Activated naive CD8-positive, alpha-beta T cell (primary cell): Measurements from ENCODE around the gene VSX1.

ENCODE experiments used
- H3K27ac Mint-ChIP-seq: one replicate; pipeline ENCODE4 v1.8.0; 2021; ENCODE audit warnings: mixed read lengths
- H3K27me3 Mint-ChIP-seq: one replicate; pipeline ENCODE4 v1.8.0; 2021; ENCODE audit warnings: mixed read lengths
- H3K36me3 Mint-ChIP-seq: one replicate; pipeline ENCODE4 v1.8.0; 2021; ENCODE audit warnings: mixed read lengths
- H3K4me1 Mint-ChIP-seq: one replicate; pipeline ENCODE4 v1.8.0; 2021; ENCODE audit warnings: low read depth, mixed read lengths
- H3K4me3 Mint-ChIP-seq: one replicate; pipeline ENCODE4 v1.8.0; 2021; ENCODE audit warnings: mild to moderate bottlenecking, mixed read lengths
- H3K9me3 Mint-ChIP-seq: one replicate; pipeline ENCODE4 v1.8.0; 2021; ENCODE audit warnings: low read depth, mixed read lengths

Gene VSX1

DNA sequence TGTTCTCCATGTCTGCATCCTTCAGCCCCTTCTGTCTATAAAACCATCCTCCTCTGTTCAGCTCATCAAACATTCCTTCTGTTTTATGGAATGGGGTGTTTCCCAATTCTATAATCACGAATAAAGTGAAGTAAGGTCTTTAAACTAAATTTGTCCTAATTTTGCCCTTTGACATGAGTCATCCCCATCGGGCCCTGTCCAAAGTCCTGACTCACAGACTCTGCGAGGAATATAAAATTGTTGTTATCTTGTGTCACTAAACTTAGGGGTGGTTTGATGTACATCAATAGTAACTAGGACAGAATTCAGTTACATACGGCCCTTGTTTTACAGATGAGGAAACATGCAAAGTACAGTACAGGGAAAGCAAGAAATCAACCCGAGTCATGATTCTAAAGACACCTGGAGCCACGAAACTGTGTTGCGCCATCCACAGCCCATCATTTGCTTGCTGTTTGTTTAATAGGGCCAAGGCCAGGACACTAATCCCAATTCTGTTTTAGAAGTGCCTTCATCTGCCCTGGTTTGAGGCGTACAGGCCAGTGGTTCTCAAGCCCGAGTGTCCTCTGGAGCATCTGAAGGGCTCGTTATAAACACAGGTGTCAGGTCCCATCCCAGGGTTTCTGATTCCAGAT, 26.8 kb downstream of the VSX1 start:
- no peaks in the 10 kb centered on the region for H3K27me3 Mint-ChIP-seq

DNA sequence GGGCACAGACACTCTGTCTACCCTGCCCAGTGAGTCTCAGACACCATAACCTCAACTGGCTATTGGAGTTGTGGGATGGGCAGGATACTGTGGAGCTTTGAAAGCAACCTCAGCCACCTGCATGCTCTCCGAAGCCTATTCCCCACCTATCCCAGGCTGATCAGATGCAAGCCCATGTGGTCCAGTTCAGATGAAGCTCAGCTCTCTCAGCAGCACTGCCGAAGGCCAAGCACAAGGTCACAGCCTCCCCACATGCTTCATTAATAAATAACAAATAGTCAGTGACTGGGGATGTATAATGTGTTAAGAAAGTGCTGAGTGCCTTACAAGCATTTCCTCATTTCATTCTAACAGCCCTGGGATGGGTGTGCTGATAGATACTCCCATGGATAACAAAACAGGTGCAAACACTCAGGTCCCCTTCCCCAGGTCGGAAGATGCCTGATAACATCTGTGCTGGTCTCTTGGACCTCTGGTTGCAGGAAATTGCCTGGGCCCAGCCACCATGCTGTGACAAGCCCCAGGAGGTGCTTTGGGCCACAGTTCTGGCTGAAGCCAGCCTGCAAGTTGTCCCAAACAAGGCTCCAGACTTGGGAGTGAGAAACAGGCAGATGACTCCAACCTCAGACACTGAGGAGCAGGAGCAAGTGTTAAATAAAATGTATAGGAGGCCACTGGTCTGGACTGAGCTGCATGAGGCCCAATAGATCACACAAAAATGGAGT, 27.7 kb downstream of the VSX1 start:
- Mint-ChIP-seq H3K27me3 (no peaks in the 10 kb centered on the region), H3K27ac (peak overlapping the region; percentile 64), H3K36me3 (peaks cover 6% of the 10 kb centered on the region), H3K4me3 (peak overlapping the region; percentile 27), H3K9me3 (no peaks in the 10 kb centered on the region), H3K4me1 (peaks cover 65% of the 10 kb centered on the region)

More for the DNA sequence above, 26.8 kb downstream of the VSX1 start:
- Mint-ChIP-seq H3K4me1 (peaks cover 59% of the 10 kb centered on the region), H3K9me3 (no peaks in the 10 kb centered on the region), H3K4me3 (peak overlapping the region; percentile 85), H3K36me3 (peaks cover 6% of the 10 kb centered on the region), H3K27ac (peak overlapping the region; percentile 64)

DNA sequence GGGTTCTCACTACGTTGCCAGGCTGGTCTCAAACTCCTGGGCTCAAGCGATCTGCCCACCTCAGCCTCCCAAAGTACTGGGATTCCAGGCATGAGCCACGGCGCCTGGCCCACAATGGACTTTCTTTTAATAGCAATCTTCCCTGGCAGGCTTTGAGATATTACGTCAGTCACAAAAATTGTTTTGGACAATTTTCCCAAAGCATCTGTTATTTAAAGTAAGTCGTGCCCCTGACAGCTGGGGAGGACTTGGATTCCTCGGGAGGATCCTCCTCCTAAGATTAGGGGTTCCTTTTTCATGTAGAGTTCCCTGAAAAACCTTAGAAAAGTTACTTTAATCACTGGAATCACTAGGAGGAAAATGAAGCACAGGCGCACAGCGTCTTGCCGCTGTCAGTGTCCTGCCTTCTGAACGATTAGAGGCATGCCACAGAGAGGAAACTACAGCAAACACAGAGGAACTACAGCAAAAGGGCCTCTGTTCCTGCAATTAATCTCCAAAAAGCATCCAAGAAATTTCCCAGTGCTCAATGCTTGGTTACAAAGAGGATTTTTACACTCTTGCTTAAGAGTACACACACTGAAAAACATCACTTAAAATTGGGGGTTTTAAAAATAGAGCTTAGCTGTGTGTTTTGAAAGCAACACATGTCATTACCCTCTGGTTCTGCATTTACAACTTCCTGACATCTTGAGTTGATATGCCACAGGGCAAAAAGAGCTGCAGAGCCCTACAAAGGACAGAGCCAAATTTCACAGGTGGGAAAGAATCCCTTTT, 28.5 kb downstream of the VSX1 start:
- no peaks in the 10 kb centered on the region for H3K27me3 Mint-ChIP-seq
- peaks cover 6% of the 10 kb centered on the region for H3K36me3 Mint-ChIP-seq
- H3K4me3 Mint-ChIP-seq: no peak overlapping the region
- peak overlapping the region; percentile 41 for H3K27ac Mint-ChIP-seq
- peaks cover 61% of the 10 kb centered on the region for H3K4me1 Mint-ChIP-seq
- no peaks in the 10 kb centered on the region for H3K9me3 Mint-ChIP-seq

DNA sequence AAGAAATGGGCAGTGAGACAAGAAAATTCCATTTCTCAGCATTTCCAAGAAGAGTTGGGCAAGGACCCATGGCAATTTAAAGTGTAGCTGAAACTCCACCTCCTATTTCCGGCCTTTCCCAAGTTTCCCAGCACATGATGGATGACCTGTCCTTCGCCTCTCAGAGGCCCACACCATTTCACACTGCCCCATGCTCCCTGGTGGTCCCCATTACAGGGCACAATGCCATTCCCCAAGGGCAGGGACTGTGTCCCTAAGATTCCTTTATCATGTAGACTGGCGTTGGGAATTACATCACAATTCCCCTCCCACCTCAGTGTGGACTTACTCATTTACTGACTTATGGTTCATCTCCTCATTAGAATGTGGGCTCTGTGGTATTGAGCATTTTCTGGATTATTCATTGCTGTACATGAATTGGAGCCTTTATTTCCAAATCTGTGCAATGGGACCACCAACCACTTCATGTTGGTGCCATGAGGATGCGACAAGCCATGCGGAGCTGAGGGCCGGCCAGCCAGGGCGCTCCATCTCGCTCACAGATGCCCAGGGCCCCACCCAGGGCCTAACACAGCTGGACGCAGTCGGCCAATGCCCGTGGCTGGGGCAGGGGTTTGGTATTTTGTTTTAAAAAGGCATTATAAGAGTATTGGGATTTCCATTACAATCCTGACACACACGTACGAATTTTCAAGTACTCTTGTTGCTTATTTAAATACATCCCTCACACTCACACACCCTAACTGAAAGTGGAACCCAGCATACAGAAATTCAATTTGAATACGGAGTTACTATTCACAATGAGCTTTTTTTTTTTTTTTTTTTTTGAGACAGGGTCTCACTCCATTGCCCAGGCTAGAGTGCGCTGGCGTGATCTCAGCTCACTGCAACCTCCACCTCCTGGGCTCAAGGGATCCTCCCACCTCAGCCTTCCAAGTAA, 29.4 kb downstream of the VSX1 start:
- Mint-ChIP-seq H3K9me3 (no peaks in the 10 kb centered on the region), H3K36me3 (peaks cover 6% of the 10 kb centered on the region), H3K4me1 (peaks cover 61% of the 10 kb centered on the region), H3K27ac (peak overlapping the region; percentile 41), H3K4me3 (no peak overlapping the region), H3K27me3 (no peaks in the 10 kb centered on the region)

DNA sequence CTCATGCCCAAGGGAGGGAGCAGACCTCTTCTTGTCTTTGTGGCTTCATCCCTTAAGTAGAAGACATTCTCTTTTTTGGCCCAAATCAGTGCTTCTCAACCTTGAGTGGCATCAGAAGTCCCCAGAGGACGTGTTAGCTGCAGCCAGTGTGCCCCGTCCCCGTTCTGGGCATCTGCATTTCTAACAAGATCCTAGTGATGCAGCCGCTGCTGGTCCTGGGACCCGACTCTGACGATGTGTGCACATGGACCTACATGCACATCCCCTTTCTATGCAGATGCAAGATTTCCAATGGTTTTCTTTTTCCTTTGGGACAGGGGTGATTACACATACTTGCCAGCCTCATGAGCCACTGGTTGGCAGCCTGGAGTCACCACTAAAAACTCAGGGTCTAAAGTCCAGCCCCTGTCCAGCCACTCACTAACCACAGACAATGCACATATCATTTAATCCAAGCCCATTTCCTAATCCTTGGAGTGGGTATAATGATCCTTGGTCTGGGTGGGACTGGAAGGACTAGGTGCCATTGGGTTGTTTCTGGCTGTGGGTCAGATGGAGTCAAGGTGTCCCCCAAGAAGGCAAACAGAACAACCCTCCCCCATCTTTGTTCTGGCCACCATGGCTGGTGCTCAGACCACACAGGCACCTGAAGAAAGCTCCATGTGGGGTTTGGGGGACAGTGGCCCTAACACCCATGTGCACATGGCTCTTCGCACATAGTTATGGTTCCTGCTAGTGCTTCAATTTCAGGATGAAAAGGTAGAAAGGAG, 30.4 kb downstream of the VSX1 start:
- H3K9me3 Mint-ChIP-seq: no peaks in the 10 kb centered on the region
- H3K4me1 Mint-ChIP-seq: peaks cover 61% of the 10 kb centered on the region
- H3K27ac Mint-ChIP-seq: peak overlapping the region; percentile 10
- H3K4me3 Mint-ChIP-seq: no peak overlapping the region
- no peaks in the 10 kb centered on the region for H3K27me3 Mint-ChIP-seq
- peaks cover 6% of the 10 kb centered on the region for H3K36me3 Mint-ChIP-seq

DNA sequence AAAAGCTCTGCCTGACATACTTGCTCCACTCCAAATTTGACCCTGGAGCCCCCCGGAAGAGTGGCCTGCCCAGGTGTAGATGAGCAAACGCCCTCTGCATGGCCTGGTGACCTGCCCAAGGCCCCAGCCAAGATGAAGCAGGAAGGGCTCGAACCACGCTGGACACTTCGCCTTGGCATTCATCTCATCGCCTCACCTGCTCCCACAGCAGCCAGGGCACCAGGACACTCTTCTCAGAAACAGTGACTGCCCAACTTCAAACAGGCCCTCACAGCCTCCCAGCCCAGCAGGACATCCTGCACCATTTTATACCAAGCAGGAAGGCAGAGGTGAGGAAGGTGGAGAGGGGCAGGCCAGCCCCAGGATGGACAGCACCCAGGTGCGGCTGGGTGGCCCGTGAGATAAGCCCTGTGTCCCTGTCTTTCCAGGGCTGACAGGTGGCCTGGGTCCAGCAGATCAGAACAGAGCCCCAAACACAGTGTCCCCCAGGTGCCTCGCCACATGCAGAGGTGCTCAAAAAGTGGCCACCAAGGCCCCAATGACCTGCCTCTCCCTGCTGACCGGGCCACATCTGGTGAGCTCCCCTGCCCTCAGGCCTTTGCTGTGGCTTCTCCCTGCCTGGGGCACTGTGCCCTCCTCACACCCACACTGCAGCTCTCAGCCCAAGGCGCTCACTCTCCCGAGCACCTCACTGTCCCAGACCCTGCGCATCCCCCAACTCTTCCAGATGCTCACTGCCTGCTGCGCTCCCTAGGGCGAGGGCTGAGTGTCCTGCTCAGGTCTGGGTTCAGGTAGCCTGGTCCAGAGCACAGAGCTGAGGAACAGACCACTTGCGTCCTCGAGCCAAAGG, 31.2 kb downstream of the VSX1 start:
- peaks cover 6% of the 10 kb centered on the region for H3K36me3 Mint-ChIP-seq
- H3K9me3 Mint-ChIP-seq: no peaks in the 10 kb centered on the region
- no peaks in the 10 kb centered on the region for H3K27me3 Mint-ChIP-seq
- H3K4me3 Mint-ChIP-seq: no peak overlapping the region
- peak overlapping the region; percentile 75 for H3K27ac Mint-ChIP-seq
- H3K4me1 Mint-ChIP-seq: peaks cover 53% of the 10 kb centered on the region

DNA sequence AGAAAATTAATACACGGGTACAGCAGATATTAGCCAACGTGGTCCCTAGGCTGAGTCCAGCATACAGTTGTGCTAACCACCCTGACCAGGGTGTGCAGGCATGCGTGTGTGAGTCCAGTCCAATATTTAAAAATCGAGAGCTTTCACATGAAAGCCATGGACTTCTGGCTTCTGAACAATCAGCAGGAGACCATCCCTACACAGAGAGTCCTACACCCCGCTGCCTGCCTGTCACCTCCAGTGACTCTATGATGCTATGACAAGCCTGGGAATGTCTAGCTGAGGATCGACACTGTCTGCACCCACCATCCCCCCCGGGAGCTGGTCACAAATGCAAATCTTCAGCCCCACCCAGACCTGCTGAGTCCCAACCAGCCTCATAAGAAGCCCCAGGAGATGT, 31.9 kb downstream of the VSX1 start:
- H3K27ac Mint-ChIP-seq: no peak overlapping the region
- H3K9me3 Mint-ChIP-seq: no peaks in the 10 kb centered on the region
- peaks cover 6% of the 10 kb centered on the region for H3K36me3 Mint-ChIP-seq
- peaks cover 46% of the 10 kb centered on the region for H3K4me1 Mint-ChIP-seq
- H3K27me3 Mint-ChIP-seq: no peaks in the 10 kb centered on the region
- H3K4me3 Mint-ChIP-seq: no peak overlapping the region

DNA sequence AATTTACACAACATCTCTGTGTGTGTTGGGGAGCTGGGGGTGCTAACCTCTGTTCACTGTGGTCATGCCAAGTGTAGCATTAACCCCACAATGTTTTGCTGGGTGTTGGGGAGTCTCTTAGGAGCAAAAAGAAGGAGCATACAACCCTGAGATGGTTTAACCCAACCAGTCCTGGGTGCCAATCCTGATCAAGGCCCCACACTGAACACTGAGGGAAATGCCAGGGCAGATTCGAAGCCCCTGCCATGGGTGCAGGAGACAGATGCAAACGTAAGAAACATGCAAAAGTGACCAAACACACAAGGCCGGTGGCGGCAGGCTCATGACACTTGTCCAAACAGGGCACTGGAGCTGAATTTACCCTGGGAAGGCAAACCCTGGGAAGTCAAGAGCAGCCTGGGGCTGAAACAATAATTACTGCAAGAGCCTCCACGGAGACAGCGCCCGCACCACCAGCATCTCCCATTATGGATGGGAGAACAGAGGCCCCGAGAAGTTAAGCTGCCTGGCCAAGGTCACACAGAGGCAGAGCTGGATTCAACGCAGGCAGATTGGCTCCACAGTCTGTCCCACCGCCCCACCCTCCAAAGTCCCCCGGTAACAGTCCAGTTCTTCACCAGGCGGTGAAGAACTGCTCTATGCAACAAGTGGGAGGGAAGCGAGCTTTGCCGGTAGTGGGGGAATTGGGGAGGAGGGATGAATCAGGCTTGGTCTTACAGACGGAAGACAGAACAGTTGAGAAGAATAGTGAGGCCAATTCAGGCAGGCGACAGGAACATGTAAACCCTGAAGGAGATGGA, 32.5 kb downstream of the VSX1 start:
- Mint-ChIP-seq H3K27ac (peak overlapping the region; percentile 73), H3K4me1 (peaks cover 40% of the 10 kb centered on the region), H3K36me3 (no peaks in the 10 kb centered on the region), H3K4me3 (no peak overlapping the region), H3K27me3 (no peaks in the 10 kb centered on the region), H3K9me3 (no peaks in the 10 kb centered on the region)

DNA sequence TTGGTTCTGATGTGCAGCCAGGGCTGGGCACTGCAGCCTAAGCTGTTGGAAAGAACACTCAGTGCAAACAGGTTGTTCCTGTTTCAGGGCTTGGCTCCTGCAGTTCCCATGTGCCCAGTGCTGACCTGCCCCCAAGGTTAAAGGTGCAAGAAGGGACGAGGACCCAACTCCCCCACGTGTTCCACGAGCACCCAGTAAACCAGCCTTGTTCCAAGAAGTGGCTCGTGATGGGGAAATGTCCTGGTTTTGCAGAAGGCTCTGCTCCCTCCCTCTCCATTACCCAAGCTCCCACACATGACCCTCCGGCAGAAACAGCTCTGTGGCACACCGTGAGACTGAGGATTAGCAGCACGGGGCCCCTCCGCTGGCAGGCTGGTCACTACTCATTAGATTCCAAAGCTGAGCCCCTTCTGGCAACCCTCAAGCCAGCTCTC, 33.4 kb downstream of the VSX1 start:
- H3K4me3 Mint-ChIP-seq: no peak overlapping the region
- no peaks in the 10 kb centered on the region for H3K27me3 Mint-ChIP-seq
- H3K27ac Mint-ChIP-seq: peak overlapping the region; percentile 73
- peaks cover 34% of the 10 kb centered on the region for H3K4me1 Mint-ChIP-seq
- H3K9me3 Mint-ChIP-seq: no peaks in the 10 kb centered on the region
- H3K36me3 Mint-ChIP-seq: no peaks in the 10 kb centered on the region

DNA sequence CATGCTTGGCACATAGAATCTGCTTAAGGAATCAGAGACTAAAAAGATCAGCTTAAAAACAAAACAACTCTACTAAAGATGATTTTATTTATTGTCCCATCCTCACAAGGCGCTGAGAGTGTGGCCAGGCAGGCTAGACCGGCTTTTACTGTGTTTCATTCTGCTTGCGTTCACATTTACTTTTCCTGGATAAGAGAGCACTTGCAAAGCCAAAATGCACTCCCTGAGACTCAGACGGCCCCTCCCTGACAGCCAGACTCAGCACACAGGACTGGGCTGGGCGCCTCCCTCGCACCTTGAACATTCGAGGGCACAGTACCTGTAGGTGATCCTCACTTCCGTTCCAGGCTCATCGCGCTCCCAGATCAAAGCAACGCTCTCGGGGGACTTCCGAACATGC, 34.2 kb downstream of the VSX1 start:
- H3K27me3 Mint-ChIP-seq: no peaks in the 10 kb centered on the region
- no peak overlapping the region for H3K4me3 Mint-ChIP-seq
- no peak overlapping the region for H3K27ac Mint-ChIP-seq
- no peaks in the 10 kb centered on the region for H3K9me3 Mint-ChIP-seq
- peaks cover 35% of the 10 kb centered on the region for H3K4me1 Mint-ChIP-seq
- no peaks in the 10 kb centered on the region for H3K36me3 Mint-ChIP-seq

DNA sequence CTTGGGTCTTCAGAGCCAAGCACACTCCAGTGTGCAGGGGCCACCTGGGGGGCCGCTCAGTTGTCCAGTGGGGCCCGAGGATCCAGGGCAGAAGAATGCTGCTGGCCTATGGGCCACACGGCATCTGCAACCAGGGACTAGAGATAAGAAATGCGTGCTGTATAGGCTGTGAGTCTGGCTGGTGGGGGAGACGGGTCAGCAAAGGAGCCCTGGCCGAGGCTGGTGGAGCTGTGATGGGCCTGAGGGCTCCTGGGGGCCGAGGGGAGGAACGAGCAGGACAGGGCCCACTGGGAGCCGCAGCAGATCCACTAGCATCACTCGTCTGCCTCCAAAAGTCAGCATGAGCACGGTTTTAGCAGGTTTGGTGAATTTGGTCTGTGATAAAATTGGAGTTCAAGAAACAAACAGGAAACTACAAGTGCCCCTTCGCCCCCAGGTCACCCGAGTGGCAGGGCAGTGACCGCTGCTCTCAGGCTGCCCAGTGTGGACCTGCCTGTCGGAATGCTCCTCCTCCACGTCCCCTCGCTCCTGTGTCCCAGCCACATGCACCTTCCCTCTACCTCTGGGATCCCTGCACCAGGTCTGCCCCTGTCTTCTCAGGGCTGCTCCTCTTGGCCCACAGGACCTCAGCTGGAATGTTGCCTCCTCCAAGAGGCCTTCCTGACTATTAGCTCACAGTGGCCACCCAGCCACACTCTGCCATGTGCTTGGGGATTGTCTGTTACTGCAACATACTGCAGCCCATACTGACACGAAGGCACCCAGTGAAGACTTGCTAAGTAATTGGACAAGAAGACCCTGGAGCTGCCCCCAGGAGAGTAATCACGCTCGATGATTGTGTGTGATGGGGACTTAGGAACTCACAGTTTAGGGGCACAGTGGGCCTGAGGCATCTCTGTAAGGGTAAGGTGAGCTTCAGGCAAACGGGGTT, 34.9 kb downstream of the VSX1 start:
- H3K4me1 Mint-ChIP-seq: peaks cover 33% of the 10 kb centered on the region
- no peaks in the 10 kb centered on the region for H3K27me3 Mint-ChIP-seq
- H3K4me3 Mint-ChIP-seq: no peak overlapping the region
- H3K27ac Mint-ChIP-seq: peak overlapping the region; percentile 64
- no peaks in the 10 kb centered on the region for H3K9me3 Mint-ChIP-seq
- no peaks in the 10 kb centered on the region for H3K36me3 Mint-ChIP-seq

DNA sequence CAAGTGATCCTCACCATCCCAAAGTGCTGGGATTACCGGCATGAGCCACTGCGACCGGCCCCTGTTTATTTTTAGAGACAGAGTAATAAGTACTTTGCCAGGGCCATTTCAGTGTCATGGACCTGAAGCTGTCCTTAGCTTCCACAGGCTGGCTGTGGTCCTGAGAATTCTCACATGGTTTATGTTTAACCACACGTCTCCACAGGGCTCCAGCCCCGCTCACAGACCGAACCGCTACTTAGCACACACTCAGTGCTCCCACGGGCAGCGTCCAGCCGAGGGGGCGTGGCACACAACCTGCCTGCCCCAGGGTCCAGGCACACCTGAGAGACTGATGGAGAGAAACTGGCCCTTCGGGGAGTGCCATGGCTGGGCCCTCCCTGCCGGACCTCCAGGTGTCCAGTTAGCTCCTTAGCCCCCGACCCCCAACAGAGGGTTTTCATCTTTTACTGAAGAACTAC, 35.7 kb downstream of the VSX1 start:
- Mint-ChIP-seq H3K4me3 (no peak overlapping the region), H3K36me3 (no peaks in the 10 kb centered on the region), H3K9me3 (no peaks in the 10 kb centered on the region), H3K4me1 (peaks cover 36% of the 10 kb centered on the region), H3K27me3 (no peaks in the 10 kb centered on the region), H3K27ac (no peak overlapping the region)
